Occipital lobe (tissue), 2 donors: ENCODE results near the gene ANKRD23. TPM values are rescaled to one million over a fixed set of nuclear protein-coding genes. Genes with fewer than 3 reads are reported as not detected.
"Not testable (repeated sequence)": the region's sequence is repeated elsewhere in the genome, so short reads cannot be mapped to it uniquely, and the experiment has no call there.

ENCODE experiments used
- DNase-seq: peaks from one replicate; lab custom pipeline; 2025; lab: John Stamatoyannopoulos, UW
- total RNA-seq: library from RNA; depleted of rRNA; stranded (reverse); fragments of >200 nt; gene quantifications from one replicate; pipeline ENCODE4 v1.2.3, GENCODE V29; 2014

Gene ANKRD23
- 5.9 TPM for total RNA-seq

DNA sequence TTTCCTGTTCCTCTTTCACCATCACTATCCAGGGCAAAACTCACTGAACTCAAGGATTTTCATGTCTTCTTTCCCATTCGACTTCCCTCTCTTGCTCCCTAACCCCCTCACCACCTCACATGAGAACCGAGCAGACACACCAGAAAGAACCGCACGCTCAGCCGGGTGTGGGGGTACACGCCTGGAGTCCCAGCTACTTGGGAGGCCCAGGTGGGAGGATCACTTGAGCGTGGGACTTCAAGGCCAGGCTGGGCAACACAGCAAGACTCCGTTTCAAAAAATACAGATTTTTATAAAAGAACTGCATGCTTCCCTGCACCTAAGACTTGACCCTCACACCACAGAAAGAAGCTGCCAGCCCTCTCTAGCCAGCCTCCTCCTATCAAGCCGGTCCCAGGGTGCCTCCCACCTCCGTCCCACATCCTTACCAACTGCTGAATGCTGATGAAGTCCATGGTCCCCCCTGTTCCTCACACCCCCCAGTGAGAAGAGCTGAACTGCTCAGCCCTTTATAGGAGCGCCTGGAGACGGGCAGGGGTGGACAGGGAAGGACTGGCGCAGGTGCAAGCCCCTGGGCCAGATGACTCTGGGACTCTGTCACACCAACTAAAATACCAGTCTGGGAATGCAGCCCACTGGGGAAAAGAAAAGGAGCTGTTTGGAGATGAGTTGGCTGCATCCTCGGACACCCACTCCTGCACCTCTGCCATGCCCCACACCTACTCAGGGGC is at the start of gene ANKRD23:
TSS of gene ANKRD23 (minus strand) at position 484 of the 731 bp plus-strand sequence. CDS start at position 455, 29 bp downstream.
- no peak for DNase-seq

DNA sequence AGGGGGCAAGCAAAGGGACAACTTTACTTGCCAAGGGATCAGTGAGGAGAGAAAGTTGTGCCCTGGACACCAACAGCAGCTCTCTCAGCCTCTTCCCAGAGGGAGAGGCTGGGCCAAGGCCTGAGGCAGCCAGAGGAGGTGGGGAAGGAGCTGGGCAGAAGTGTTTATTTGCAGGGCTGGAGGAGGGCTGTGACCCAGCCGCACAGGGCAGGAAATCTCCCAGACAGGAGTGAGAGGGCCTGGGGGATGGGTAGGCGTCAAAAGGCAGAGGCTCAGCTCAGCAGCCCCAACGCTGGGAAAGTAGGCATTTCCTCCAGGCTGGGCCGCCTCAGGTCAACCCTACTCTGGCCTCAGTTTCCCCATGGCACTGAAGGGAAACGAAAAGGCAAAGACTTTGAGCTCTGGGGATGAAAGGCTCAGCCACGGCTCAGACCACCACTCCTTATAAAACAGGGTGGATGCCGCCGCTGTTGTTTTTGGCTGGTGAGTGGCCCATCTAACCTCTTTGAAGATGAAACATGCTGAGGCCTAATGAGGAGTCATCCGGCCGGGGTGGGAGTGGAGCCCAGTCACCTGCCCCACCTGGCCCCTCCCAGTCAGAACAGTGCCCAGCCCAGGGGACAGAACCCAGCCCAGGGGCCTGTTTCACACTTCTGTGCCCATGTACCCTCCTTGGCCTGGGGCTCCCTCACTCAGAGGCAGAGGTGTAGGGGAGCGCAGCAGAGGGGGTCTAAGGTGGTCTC is 47.9 kb upstream of the ANKRD23 start:
- no peak for DNase-seq

- DNase-seq = no peak
Observed at GRCh38 chr2:96890726-96891385, 47.0 kb upstream of the ANKRD23 start.

GRCh38 chr2:96890252-96890651 is 46.4 kb upstream of the ANKRD23 start:
- DNase-seq = no peak

- not testable (repeated sequence) for DNase-seq
Observed at GRCh38 chr2:96889502-96889901, 45.7 kb upstream of the ANKRD23 start.

- peak; percentile 50 for DNase-seq
Observed at GRCh38 chr2:96888072-96889011, 44.5 kb upstream of the ANKRD23 start.

DNA sequence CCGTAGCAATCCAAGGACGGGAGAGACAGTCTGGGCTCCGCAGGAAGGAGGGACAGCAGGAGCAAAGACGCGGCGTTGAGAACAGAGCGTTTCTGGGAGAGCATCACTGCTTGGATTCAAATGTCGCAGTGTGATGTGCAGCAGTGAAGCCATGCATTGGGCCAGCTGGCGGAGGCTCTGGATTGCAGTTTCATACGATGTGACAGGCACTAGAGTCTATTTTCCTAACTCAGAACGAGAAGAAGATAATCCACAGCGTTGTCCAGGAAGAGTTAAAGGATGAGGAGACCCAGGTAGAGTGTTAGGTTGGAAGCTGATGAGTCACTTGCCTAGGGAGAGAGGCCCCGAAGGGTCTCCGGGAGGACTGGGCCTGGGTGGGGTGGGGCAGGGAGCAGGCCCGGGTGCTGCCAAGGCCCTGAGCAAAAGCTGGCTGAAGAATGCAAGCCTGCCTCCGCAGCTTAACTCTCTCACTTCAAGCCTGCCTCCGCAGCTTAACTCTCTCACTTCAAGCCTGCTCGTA is 43.7 kb upstream of the ANKRD23 start:
- peak; percentile 29 for DNase-seq

DNA sequence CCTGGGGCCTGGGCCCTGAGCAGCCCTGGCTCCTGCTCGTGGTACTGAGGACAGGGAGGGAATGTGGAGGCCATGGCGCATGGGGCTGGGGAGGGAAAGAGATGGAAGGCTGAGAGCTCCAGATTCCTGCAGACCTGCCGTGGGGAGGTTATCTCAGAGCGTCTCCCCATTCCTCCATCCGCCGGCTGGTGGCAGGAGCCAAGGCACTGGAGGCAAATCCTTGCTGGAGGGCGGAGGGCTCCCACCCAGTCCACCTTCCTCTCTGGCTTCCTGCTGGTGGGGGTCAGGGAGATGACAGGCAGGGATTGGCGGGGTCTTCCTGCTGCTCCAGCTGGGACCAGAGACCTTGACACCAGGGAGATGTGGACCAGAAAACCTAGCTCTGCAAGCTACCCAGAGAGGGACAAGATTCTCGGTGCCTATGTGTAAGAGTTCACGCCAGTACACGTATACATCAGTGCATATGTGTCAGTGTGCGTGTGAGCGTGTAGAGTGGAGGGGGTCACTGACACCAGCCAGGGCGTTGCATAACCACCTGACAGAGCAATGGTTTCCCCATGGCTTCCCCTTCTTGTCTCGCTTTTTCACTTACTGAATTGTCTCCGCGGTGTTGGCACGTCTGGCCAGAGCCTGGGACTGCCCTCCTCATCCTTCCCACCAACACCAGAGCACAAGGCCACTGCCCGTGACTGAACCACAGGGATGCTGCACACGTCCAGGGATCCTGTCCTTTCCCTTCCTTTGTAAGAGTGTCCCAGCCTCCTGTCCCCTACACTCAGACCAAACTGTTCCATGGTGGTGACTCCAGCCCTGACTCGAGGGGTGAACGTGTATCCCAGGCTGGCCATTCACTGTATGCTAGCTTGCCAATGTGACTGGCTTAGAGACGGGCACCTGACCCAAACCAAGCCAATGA is 41.9 kb upstream of the ANKRD23 start:
- no peak for DNase-seq

DNA sequence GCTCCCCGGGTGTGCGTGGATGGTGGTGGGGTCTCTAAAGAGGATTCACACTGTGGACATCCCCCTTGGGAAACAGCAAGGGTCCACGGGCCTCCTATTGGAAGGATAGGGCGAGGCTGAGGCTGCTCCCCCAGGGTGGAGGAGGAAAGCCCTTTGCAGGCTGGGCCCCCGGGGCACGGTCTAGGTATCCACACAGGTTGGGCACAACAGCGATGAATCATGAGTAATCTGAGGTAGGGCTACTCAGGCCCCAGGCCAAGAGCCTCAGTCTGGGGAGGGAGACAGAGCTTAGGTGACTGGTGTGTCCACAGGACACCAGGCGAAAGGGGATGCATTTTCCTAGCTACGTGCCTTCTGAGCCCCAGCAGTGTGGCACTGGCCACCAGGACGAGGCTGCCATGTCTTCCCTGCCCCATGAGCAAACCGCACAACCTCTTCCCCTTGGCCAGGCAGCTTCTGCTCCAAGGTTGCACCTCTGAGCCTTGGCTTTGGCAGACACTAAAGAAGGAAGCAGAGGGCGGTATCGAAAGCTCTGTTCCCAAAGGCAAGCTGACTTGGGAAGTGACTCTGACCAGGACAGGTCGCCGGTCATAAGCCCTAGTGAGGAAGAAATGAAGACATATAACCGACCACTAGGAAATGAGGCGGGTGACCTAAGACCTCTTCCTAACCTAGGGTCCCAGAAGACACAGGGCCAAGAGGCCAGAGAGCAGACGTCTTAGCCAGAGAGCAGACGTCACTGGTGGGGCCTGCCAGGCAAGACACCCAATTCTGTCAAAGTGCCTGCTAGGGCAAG is 40.7 kb upstream of the ANKRD23 start:
- DNase-seq = no peak

GRCh38 chr2:96883306-96883705 is 39.5 kb upstream of the ANKRD23 start:
- DNase-seq = no peak

DNA sequence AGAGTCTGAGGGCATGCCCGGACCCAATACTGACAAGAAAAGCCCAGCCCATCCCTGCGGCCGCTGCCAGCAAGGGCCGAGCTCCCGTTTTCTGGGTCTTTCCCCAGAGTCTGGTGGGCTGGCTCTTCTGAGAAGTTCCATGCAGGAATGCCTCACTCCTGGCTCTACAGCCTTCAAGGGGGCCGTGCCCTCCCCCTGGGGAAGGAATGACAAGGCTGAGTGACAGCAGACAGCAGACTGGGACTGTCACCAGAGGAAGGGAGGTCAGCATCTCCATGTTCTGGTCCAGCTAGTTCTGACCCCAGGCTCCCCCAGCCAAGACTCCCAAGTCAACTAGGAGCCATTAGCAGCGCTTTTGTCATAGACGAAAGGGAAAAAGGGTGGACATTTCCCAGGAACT is 39.1 kb upstream of the ANKRD23 start:
- DNase-seq = no peak

DNA sequence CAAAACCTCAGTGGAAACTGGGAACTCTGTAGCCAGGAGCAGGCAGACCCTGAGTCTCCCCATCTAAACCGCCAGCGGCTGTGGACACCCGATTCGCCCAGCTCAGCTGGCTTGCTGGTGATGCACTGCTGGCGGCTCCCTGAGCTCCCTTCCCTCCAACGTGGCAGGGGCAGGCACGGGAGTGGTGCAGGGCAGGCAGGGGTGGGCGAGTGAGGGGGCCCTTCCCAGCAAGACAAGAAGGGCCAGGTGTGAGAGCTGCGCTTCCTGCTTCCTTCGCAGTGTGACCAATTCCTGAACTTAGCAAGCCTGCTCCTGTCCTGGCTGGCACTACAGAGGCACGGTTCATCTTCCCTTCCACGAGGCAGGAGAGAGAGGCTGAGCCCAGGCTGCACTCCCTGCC is 38.4 kb upstream of the ANKRD23 start:
- no peak for DNase-seq

GRCh38 chr2:96881349-96882195 is 37.8 kb upstream of the ANKRD23 start:
- DNase-seq = no peak

GRCh38 chr2:96880891-96881273 is 37.1 kb upstream of the ANKRD23 start:
- no peak for DNase-seq

GRCh38 chr2:96879545-96880040 is 35.8 kb upstream of the ANKRD23 start:
- no peak for DNase-seq

GRCh38 chr2:96878796-96879544 is 35.1 kb upstream of the ANKRD23 start:
- no peak for DNase-seq

DNA sequence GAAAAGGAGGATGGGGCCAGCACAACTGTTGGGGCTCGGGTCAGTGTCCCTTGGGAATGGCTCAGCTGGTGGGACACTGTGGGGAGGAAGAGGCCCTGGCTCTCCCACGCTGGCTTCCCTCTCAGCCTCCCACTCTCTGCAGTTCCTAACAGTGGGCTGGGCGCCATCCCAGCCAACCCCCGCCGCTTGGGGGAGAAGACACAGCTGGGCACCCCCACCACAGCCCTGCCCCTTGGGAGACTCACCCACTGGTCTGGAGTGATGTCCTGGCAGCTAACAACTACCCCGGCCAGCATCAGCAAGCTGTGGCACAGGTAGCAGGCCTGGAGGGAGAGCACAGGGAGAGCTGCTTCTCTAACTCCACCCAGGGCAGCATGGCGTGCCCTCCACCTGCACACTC is 34.4 kb upstream of the ANKRD23 start:
- no peak for DNase-seq
